K562 (cell line): ENCODE results near the gene TARM1. TPM values are rescaled to one million over a fixed set of nuclear protein-coding genes. Genes with fewer than 3 reads are reported as not detected.
"Not testable (repeated sequence)": the region's sequence is repeated elsewhere in the genome, so short reads cannot be mapped to it uniquely, and the experiment has no call there.

Experiments
- ATAC-seq: fragments of 200-7000 bp; cut with Tn5 transposase; 3 replicates; pipeline ENCODE4 v1.9.1; 2020; ENCODE audit warnings: moderate library complexity
- BruUV-seq: library from RNA; stranded (reverse); fragments of 400-500 nt; replicated peaks from 2 replicates; lab custom pipeline; 2021; lab: Mats Ljungman, UMichigan
- CTCF ChIA-PET: fragments of 300-600 bp; formaldehyde crosslinking; extraction: SDS; loops from one replicate; lab custom pipeline; 2021; ENCODE audit warnings: low intra/inter-chr PET ratio; lab: Yijun Ruan, JAX
- POLR2A ChIA-PET: fragments of 300-600, 350-650 bp; sonication (Branson Sonifier 250); formaldehyde crosslinking; extraction: SDS; loops from one replicate; lab custom pipeline; 2021; ENCODE audit warnings: antibody characterized with exemption, inconsistent platforms; lab: Yijun Ruan, JAX
- DNase-seq, 4 experiments: peaks; one replicate each; pipeline versions ENCODE4 v3.0.0 to v3.0.0-alpha.2; 2011 to 2018; ENCODE audit warnings: low spot score in 3 of 4, mixed read lengths in 3 of 4; ENCODE audit errors: extremely low read depth in 1 of 4
- FAIRE-seq: peaks from 2 replicates; lab custom pipeline; 2011; peaks lifted over from hg19 to GRCh38; lab: Jason Lieb, UNC
- H2AFZ ChIP-seq: 2 replicates; pipeline ENCODE4 v1.6.0; 2011; ENCODE audit warnings: low read depth, low read length, control low read depth, inconsistent platforms
- H3K27ac ChIP-seq: fragments of 200-600 bp; 3 replicates; pipeline ENCODE4 v1.8.0; 2011; ENCODE audit warnings: low read depth, mild to moderate bottlenecking, control low read depth, inconsistent platforms, low read length, moderate library complexity, mixed read lengths; ENCODE audit errors: extremely low read depth
- H3K27me3 ChIP-seq, 2 experiments: fragments of 300-600 bp in 1 of 2; 2 replicates in 1 of 2; 3 replicates in 1 of 2; pipeline versions ENCODE4 v1.6.0 to v1.8.0; 2011; ENCODE audit warnings: inconsistent platforms in 2 of 2, low read length in 2 of 2, mild to moderate bottlenecking in 1 of 2, mixed read lengths in 1 of 2, moderate library complexity in 1 of 2; ENCODE audit not compliant: control insufficient read depth in 2 of 2, insufficient read depth in 2 of 2
- H3K36me3 ChIP-seq: fragments of 300-600 bp; 3 replicates; pipeline ENCODE4 v1.8.0; 2011; ENCODE audit warnings: mild to moderate bottlenecking, low read length, inconsistent platforms; ENCODE audit not compliant: control insufficient read depth, insufficient read depth
- H3K4me1 ChIP-seq, 2 experiments: fragments of 200-600 bp in 1 of 2; replicated peaks in 1 of 2; 2 replicates in 1 of 2; 3 replicates in 1 of 2; pipeline versions ENCODE4 v1.5.1 to v1.8.0; 2011; ENCODE audit warnings: inconsistent platforms in 2 of 2, low read length in 2 of 2, mild to moderate bottlenecking in 1 of 2, mixed read lengths in 1 of 2, moderate library complexity in 1 of 2; ENCODE audit not compliant: control insufficient read depth in 2 of 2, insufficient read depth in 2 of 2
- H3K4me2 ChIP-seq: 2 replicates; pipeline ENCODE4 v1.6.1; 2011; ENCODE audit warnings: low read length, control low read depth, inconsistent platforms, mixed read lengths; ENCODE audit not compliant: insufficient read depth
- H3K4me3 ChIP-seq: fragments of 200-600 bp; sonication (generic), shearing (Covaris generic); 2 replicates; pipeline ENCODE4 v1.5.1; 2016; ENCODE audit warnings: control low read depth, inconsistent platforms
- H3K79me2 ChIP-seq: fragments of 200-600 bp; 3 replicates; pipeline ENCODE4 v1.8.0; 2011; ENCODE audit warnings: low read length, inconsistent platforms; ENCODE audit not compliant: control insufficient read depth, insufficient read depth
- H3K9ac ChIP-seq, 2 experiments: 2 replicates each; pipeline versions ENCODE4 v1.6.0 to v1.6.1; 2011; ENCODE audit warnings: low read depth in 2 of 2, low read length in 2 of 2, control low read depth in 1 of 2, inconsistent platforms in 1 of 2, mild to moderate bottlenecking in 1 of 2, mixed read lengths in 1 of 2; ENCODE audit not compliant: insufficient read depth in 1 of 2
- H3K9me1 ChIP-seq: one replicate; pipeline ENCODE4 v1.6.0; 2011; ENCODE audit warnings: inconsistent platforms, mild to moderate bottlenecking, low read length, moderate library complexity; ENCODE audit not compliant: control insufficient read depth, insufficient read depth
- H3K9me3 ChIP-seq: replicated peaks from 2 replicates; pipeline ENCODE4 v1.5.1; 2011; ENCODE audit warnings: low read depth, low read length, inconsistent platforms; ENCODE audit not compliant: control insufficient read depth, insufficient read depth
- H4K20me1 ChIP-seq: replicated peaks from 2 replicates; pipeline ENCODE4 v1.6.1; 2011; ENCODE audit warnings: low read length, inconsistent platforms, mixed read lengths; ENCODE audit not compliant: control insufficient read depth, insufficient read depth
- ETV5 ChIP-seq: sonication (generic); formaldehyde crosslinking; IDR thresholded peaks from 2 replicates; pipeline ENCODE4 v1.4.0; 2020; ENCODE audit warnings: low read depth, mild to moderate bottlenecking, missing genetic modification reagents
- GABPB1 ChIP-seq: sonication (generic); formaldehyde crosslinking; IDR thresholded peaks from 2 replicates; pipeline ENCODE4 v1.8.0; 2022; ENCODE audit warnings: mild to moderate bottlenecking, missing genetic modification reagents
- IRF2 ChIP-seq: sonication (generic); formaldehyde crosslinking; IDR thresholded peaks from 2 replicates; pipeline ENCODE4 v1.8.1; 2022; ENCODE audit warnings: mild to moderate bottlenecking, missing genetic modification reagents
- NR1H2 ChIP-seq: sonication (generic); formaldehyde crosslinking; IDR thresholded peaks from 2 replicates; pipeline ENCODE4 v1.4.0; 2020; ENCODE audit warnings: mild to moderate bottlenecking, missing genetic modification reagents
- NRF1 ChIP-seq, 2 experiments: fragments of 450-650 bp; IDR thresholded peaks in 1 of 2; conservative IDR thresholded peaks in 1 of 2; 2 replicates each; pipeline ENCODE4 v1.6.1; 2014; ENCODE audit warnings: mild to moderate bottlenecking in 2 of 2
- RBFOX2 ChIP-seq: fragments of 200-400 bp; formaldehyde crosslinking; IDR thresholded peaks from 2 replicates; pipeline ENCODE4 v1.6.1; 2017; ENCODE audit warnings: low read depth, mild to moderate bottlenecking, low read length, moderate library complexity
- TGIF2 ChIP-seq: sonication (generic); formaldehyde crosslinking; IDR thresholded peaks from 2 replicates; pipeline ENCODE4 v1.8.1; 2022; ENCODE audit warnings: mild to moderate bottlenecking, missing genetic modification reagents, moderate library complexity
- ZNF217 ChIP-seq: sonication (generic); formaldehyde crosslinking; IDR thresholded peaks from 2 replicates; pipeline ENCODE4 v1.8.0; 2022; ENCODE audit warnings: mild to moderate bottlenecking, missing genetic modification reagents
- WGBS: fragments of 100-300 bp; shearing (Covaris generic); methylation state at CpG from one replicate; pipeline ENCODE4 v1.1.6; 2016; ENCODE audit warnings: low coverage, mixed read lengths; ENCODE audit not compliant: insufficient coverage; ENCODE audit errors: missing lambda C conversion rate; 5-methylcytosine and 5-hydroxymethylcytosine counted together
- in situ Hi-C: fragments of 300-500 bp; cut with MboI; formaldehyde crosslinking; loops from 4 replicates; pipeline ENCODE4 v1.15.0; 2018; ENCODE audit warnings: inconsistent platforms, mixed read lengths
- intact Hi-C: fragments of 100-400 bp; cut with micrococcal nuclease; formaldehyde crosslinking; loops from 2 replicates; pipeline ENCODE4 v1.14.2; 2022
- polyA plus RNA-seq, 8 experiments: library from polyadenylated mRNA; depleted of rRNA in 4 of 8; stranded (reverse) in 5 of 8; unstranded in 3 of 8; fragments of >200 nt; fragmentation: Nextera tagmentation in 2 of 8; fragmentation: Illumina TruSeq in 1 of 8; extraction: Ambion mirVana in 2 of 8; extraction: Trizol in 1 of 8; gene quantifications; 2 replicates each; pipeline versions ENCODE4 v1.2.1 to v1.2.3, GENCODE V29; 2011 to 2014; ENCODE audit warnings: inconsistent platforms in 1 of 8, missing spikeins in 1 of 8
- total RNA-seq, 7 experiments: library from RNA; depleted of rRNA in 6 of 7; stranded (reverse); fragments of >200 nt in 6 of 7; fragmentation: Illumina TruSeq in 2 of 7; extraction: Trizol in 2 of 7; gene quantifications; 2 replicates each; pipeline versions ENCODE4 v1.2.1 to v1.2.3, GENCODE V29; 2011 to 2021; ENCODE audit warnings: low replicate concordance in 1 of 7
- TF ChIP-seq, protein P1 (sequence below): sonication (generic); formaldehyde crosslinking; IDR thresholded peaks from 2 replicates; pipeline ENCODE4 v1.8.0; 2022; ENCODE audit warnings: mild to moderate bottlenecking, missing genetic modification reagents
- TF ChIP-seq, protein P2 (sequence below): fragments of 450-650 bp; IDR thresholded peaks from 2 replicates; pipeline ENCODE4 v1.6.1; 2014; ENCODE audit warnings: low read depth, mild to moderate bottlenecking, moderate library complexity, borderline replicate concordance
- TF ChIP-seq, protein P3 (sequence below): sonication (generic); formaldehyde crosslinking; IDR thresholded peaks from 2 replicates; pipeline ENCODE4 v1.9.0; 2022; ENCODE audit warnings: mild to moderate bottlenecking, missing genetic modification reagents

Gene TARM1
- total and polyA plus RNA-seq, 9 of the 15 experiments (the other 6 are each of a cell fraction or from before 2014, with no cell fraction given): not detected

DNA sequence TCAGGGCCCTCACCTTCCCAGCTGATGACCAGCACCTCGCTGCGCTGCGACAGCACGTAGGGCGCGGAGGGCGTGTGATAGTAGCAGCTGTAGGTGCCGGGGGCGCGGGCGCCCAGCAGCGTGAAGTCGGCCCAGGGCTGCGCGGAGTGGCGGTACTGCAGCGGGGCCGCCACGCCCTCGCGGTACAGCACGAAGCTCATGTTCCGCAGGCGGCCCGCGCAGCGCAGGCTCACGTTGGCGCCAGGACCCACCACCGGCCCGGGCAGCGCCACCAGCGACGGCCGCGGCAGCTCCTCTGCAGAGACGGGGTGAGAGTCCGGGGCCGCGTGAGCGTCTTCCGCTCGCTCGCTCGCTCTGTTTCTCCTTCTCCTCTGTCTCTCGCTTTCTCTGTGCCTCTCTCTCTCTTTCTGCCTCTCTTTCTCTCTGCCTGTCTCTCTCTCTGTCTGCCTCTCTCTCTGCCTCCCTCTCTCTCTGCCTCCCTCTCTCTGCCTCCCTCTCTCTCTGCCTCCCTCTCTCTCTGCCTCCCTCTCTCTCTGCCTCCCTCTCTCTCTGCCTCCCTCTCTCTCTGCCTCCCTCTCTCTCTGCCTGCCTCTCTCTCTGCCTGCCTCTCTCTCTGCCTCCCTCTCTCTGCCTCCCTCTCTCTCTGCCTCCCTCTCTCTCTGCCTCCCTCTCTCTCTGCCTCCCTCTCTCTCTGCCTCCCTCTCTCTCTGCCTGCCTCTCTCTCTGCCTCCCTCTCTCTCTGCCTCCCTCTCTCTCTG lies 14.9 kb upstream of the TARM1 start:
- H3K9me1 ChIP-seq, CTCF ChIA-PET, BruUV-seq, H3K9me3 ChIP-seq, in situ Hi-C loops, H3K79me2 ChIP-seq, H3K27ac ChIP-seq, H3K36me3 ChIP-seq, H4K20me1 ChIP-seq, H3K27me3 ChIP-seq, intact Hi-C loops, FAIRE-seq: not testable (repeated sequence)
- peak; percentile 50 to 70 (median 62) for DNase-seq
- peak overlapping the region; percentile 68 for H2AFZ ChIP-seq
- H3K4me2 ChIP-seq: peak overlapping the region; percentile 62
- H3K4me3 ChIP-seq: peak overlapping the region; percentile 16
- peak overlapping the region; percentile 34 to 84; a peak in 3 of 4 replicates for H3K9ac ChIP-seq
- POLR2A ChIA-PET: interaction anchor here (1.4 to 1.7 kb wide), 2 partner anchors 19 to 112 kb away, joined by 4 to 5 read pairs; partner anchors contain the start of genes PRPF31 and TFPT
- peak; percentile 80 for ATAC-seq
- H3K4me1 ChIP-seq: peaks cover 0 to 24% of the 10 kb centered on the region in 2 experiments; a peak in 3 of 5 replicates
- WGBS: 3% methylated on average over 28 of the region's 46 CpGs
- TF ChIP-seq, protein P1, sequence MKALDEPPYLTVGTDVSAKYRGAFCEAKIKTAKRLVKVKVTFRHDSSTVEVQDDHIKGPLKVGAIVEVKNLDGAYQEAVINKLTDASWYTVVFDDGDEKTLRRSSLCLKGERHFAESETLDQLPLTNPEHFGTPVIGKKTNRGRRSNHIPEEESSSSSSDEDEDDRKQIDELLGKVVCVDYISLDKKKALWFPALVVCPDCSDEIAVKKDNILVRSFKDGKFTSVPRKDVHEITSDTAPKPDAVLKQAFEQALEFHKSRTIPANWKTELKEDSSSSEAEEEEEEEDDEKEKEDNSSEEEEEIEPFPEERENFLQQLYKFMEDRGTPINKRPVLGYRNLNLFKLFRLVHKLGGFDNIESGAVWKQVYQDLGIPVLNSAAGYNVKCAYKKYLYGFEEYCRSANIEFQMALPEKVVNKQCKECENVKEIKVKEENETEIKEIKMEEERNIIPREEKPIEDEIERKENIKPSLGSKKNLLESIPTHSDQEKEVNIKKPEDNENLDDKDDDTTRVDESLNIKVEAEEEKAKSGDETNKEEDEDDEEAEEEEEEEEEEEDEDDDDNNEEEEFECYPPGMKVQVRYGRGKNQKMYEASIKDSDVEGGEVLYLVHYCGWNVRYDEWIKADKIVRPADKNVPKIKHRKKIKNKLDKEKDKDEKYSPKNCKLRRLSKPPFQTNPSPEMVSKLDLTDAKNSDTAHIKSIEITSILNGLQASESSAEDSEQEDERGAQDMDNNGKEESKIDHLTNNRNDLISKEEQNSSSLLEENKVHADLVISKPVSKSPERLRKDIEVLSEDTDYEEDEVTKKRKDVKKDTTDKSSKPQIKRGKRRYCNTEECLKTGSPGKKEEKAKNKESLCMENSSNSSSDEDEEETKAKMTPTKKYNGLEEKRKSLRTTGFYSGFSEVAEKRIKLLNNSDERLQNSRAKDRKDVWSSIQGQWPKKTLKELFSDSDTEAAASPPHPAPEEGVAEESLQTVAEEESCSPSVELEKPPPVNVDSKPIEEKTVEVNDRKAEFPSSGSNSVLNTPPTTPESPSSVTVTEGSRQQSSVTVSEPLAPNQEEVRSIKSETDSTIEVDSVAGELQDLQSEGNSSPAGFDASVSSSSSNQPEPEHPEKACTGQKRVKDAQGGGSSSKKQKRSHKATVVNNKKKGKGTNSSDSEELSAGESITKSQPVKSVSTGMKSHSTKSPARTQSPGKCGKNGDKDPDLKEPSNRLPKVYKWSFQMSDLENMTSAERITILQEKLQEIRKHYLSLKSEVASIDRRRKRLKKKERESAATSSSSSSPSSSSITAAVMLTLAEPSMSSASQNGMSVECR (CRISPR knock-in tag): peak; percentile 66; the same call in 1 of the 2 replicates
- TF ChIP-seq ETV5 (CRISPR knock-in tag) (peak; percentile 60; the same call in 1 of the 2 replicates), GABPB1 (CRISPR knock-in tag) (peak; percentile 61; the same call in 1 of the 2 replicates), TGIF2 (CRISPR knock-in tag) (peak; percentile 92; the same call in 1 of the 2 replicates), IRF2 (CRISPR knock-in tag) (peak; percentile 81; the same call in 1 of the 2 replicates), RBFOX2 (peak; percentile 56), NR1H2 (peak; percentile 95; the same call in 1 of the 2 replicates), NRF1 (conservative IDR thresholded peaks at IDR 0.05 in 1 of 2, IDR thresholded peaks at IDR 0.05 in 1 of 2) (peak; percentile 81 to 85), ZNF217 (CRISPR knock-in tag) (0 out of 2 replicates have a peak, but pooled peaks have one; percentile 3)
- TF ChIP-seq, protein P2, sequence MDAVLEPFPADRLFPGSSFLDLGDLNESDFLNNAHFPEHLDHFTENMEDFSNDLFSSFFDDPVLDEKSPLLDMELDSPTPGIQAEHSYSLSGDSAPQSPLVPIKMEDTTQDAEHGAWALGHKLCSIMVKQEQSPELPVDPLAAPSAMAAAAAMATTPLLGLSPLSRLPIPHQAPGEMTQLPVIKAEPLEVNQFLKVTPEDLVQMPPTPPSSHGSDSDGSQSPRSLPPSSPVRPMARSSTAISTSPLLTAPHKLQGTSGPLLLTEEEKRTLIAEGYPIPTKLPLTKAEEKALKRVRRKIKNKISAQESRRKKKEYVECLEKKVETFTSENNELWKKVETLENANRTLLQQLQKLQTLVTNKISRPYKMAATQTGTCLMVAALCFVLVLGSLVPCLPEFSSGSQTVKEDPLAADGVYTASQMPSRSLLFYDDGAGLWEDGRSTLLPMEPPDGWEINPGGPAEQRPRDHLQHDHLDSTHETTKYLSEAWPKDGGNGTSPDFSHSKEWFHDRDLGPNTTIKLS: peak; percentile 48; the same call in 1 of the 2 replicates
- TF ChIP-seq, protein P3, sequence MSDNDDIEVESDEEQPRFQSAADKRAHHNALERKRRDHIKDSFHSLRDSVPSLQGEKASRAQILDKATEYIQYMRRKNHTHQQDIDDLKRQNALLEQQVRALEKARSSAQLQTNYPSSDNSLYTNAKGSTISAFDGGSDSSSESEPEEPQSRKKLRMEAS: peak; percentile 98
